Liver (tissue), 9 donors: ENCODE data around the gene PSMB3. TPM values are rescaled to one million over a fixed set of nuclear protein-coding genes. Genes with fewer than 3 reads are reported as not detected.

Experiments
- DNase-seq: peaks from one replicate; pipeline ENCODE4 v3.0.0-alpha.2; 2017; ENCODE audit warnings: low spot score
- H3K27ac ChIP-seq, 2 donors: one replicate each; pipeline ENCODE4 v1.7.0; 2013; ENCODE audit warnings: inconsistent platforms in 2 of 2, low read length in 2 of 2, control low read depth in 1 of 2, low read depth in 1 of 2, mild to moderate bottlenecking in 1 of 2
- H3K27me3 ChIP-seq, 4 donors: one replicate each; pipeline versions ENCODE4 v1.6.1 to v1.7.0; 2013; ENCODE audit warnings: low read length in 3 of 4, inconsistent platforms in 1 of 4, mild to moderate bottlenecking in 1 of 4, moderate library complexity in 1 of 4; ENCODE audit not compliant: control insufficient read depth in 4 of 4, insufficient read depth in 4 of 4
- H3K36me3 ChIP-seq, 4 donors: one replicate each; pipeline versions ENCODE4 v1.6.1 to v1.7.0; 2013; ENCODE audit warnings: low read length in 3 of 4, mild to moderate bottlenecking in 3 of 4, low read depth in 1 of 4, moderate library complexity in 1 of 4; ENCODE audit not compliant: control insufficient read depth in 4 of 4, insufficient read depth in 3 of 4
- H3K4me1 ChIP-seq, 4 donors: one replicate each; pipeline versions ENCODE4 v1.6.1 to v1.7.0; 2013; ENCODE audit warnings: low read length in 3 of 4, mild to moderate bottlenecking in 3 of 4, moderate library complexity in 1 of 4; ENCODE audit not compliant: control insufficient read depth in 4 of 4, insufficient read depth in 4 of 4
- H3K4me3 ChIP-seq, 3 donors: one replicate each; pipeline versions ENCODE4 v1.6.1 to v1.7.0; 2013; ENCODE audit warnings: low read length in 3 of 3, control low read depth in 1 of 3, low read depth in 1 of 3, mild to moderate bottlenecking in 1 of 3
- H3K9ac ChIP-seq, 2 donors: one replicate each; pipeline ENCODE4 v1.7.0; 2013; ENCODE audit warnings: low read length in 2 of 2, mild to moderate bottlenecking in 2 of 2, moderate library complexity in 2 of 2, control low read depth in 1 of 2, low read depth in 1 of 2
- H3K9me3 ChIP-seq, 4 donors: one replicate each; pipeline versions ENCODE4 v1.6.1 to v1.7.0; 2013; ENCODE audit warnings: low read length in 3 of 4; ENCODE audit not compliant: control insufficient read depth in 4 of 4
- ATF3 ChIP-seq: IDR thresholded peaks from 2 replicates; pipeline ENCODE4 v1.6.1; 2016; ENCODE audit warnings: antibody characterized with exemption
- CTCF ChIP-seq: fragments of 150-350 bp; IDR thresholded peaks from 2 replicates; pipeline ENCODE4 v1.5.1; 2017; ENCODE audit warnings: improper control_type of control experiment, low read depth, low read length; ENCODE audit not compliant: missing input control
- EGR1 ChIP-seq, 2 donors: IDR thresholded peaks; 2 replicates each; pipeline ENCODE4 v1.6.1; 2016 to 2018; ENCODE audit warnings: antibody characterized with exemption in 2 of 2, low read depth in 2 of 2
- FOXA1 ChIP-seq: IDR thresholded peaks from 2 replicates; pipeline ENCODE4 v1.6.1; 2016; ENCODE audit warnings: antibody characterized with exemption
- FOXA2 ChIP-seq: IDR thresholded peaks from 2 replicates; pipeline ENCODE4 v1.6.1; 2016; ENCODE audit warnings: antibody characterized with exemption
- GABPA ChIP-seq, 2 donors: IDR thresholded peaks in 1 of 2; conservative IDR thresholded peaks in 1 of 2; 2 replicates each; pipeline ENCODE4 v1.6.1; 2016; ENCODE audit warnings: antibody characterized with exemption in 2 of 2, mild to moderate bottlenecking in 1 of 2, moderate library complexity in 1 of 2
- HNF4A ChIP-seq, 2 donors: conservative IDR thresholded peaks; 2 replicates each; pipeline ENCODE4 v1.6.1; 2016; ENCODE audit warnings: antibody characterized with exemption in 2 of 2, mild to moderate bottlenecking in 2 of 2
- HNF4G ChIP-seq: IDR thresholded peaks from 2 replicates; pipeline ENCODE4 v1.6.1; 2016; ENCODE audit warnings: antibody characterized with exemption
- JUND ChIP-seq, 2 donors: IDR thresholded peaks; 2 replicates each; pipeline ENCODE4 v1.6.1; 2016; ENCODE audit warnings: antibody characterized with exemption in 2 of 2
- MAX ChIP-seq: IDR thresholded peaks from 2 replicates; pipeline ENCODE4 v1.6.1; 2016; ENCODE audit warnings: antibody characterized with exemption
- NR2F2 ChIP-seq: IDR thresholded peaks from 2 replicates; pipeline ENCODE4 v1.6.1; 2016; ENCODE audit warnings: antibody characterized with exemption
- RAD21 ChIP-seq, 2 donors: IDR thresholded peaks; 2 replicates each; pipeline ENCODE4 v1.6.1; 2016; ENCODE audit warnings: antibody characterized with exemption in 2 of 2, mild to moderate bottlenecking in 2 of 2
- REST ChIP-seq: IDR thresholded peaks from 2 replicates; pipeline ENCODE4 v1.6.1; 2016; ENCODE audit warnings: antibody characterized with exemption, mild to moderate bottlenecking
- RXRA ChIP-seq, 2 donors: IDR thresholded peaks; 2 replicates each; pipeline ENCODE4 v1.6.1; 2017 to 2018; ENCODE audit warnings: antibody characterized with exemption in 2 of 2, mild to moderate bottlenecking in 1 of 2
- SP1 ChIP-seq: IDR thresholded peaks from 2 replicates; pipeline ENCODE4 v1.6.1; 2018; ENCODE audit warnings: antibody characterized with exemption, mild to moderate bottlenecking
- TAF1 ChIP-seq: conservative IDR thresholded peaks from 2 replicates; pipeline ENCODE4 v1.6.1; 2016; ENCODE audit warnings: antibody characterized with exemption, mild to moderate bottlenecking
- YY1 ChIP-seq: IDR thresholded peaks from 2 replicates; pipeline ENCODE4 v1.6.1; 2016; ENCODE audit warnings: antibody characterized with exemption, mild to moderate bottlenecking
- ZBTB33 ChIP-seq: IDR thresholded peaks from 2 replicates; pipeline ENCODE4 v1.6.1; 2016; ENCODE audit warnings: antibody characterized with exemption
- WGBS: extraction: QIAGEN DNeasy Blood & Tissue Kit; methylation state at CpG from one replicate; pipeline ENCODE4 v1.1.7; 2013; 5-methylcytosine and 5-hydroxymethylcytosine counted together
- polyA plus RNA-seq, 2 donors: library from polyadenylated mRNA; stranded (reverse) in 1 of 2; unstranded in 1 of 2; fragments of 200-250 nt in 1 of 2; fragments of >200 nt in 1 of 2; fragmentation: Nextera tagmentation in 1 of 2; extraction: Ambion mirVana in 1 of 2; gene quantifications; one replicate each; pipeline versions ENCODE4 v1.2.1 to v1.2.3, GENCODE V29; 2013 to 2015
- total RNA-seq, 2 donors: library from RNA; depleted of rRNA; stranded (reverse); fragments of >200 nt; gene quantifications; one replicate each; pipeline ENCODE4 v1.2.3, GENCODE V29; 2014
- donor health status: healthy.
- donor health status: healthy.
- donor health status: healthy.
- donor health status: healthy.
- donor health status: healthy.

The PSMB3 gene
- total RNA-seq (100 to 1,000 TPM; 121 to 137 TPM), polyA plus RNA-seq (100 to 1,000 TPM; 200 to 279 TPM)

GRCh38 chr17:38752308-38753070 is at the start of gene PSMB3:
Gene PSMB3, plus strand, starts transcription at chr17:38752741. Its CDS starts 86 bp downstream, at chr17:38752827.
- peak; percentile 93 for DNase-seq
- WGBS, result under 1% methylated on average over 44 of the region's 44 CpGs
- Histone ChIP-seq H3K27ac (peak within 1 kb of the TSS; percentile 89 to 94), H3K9me3 (no peaks in the 10 kb centered on the region), H3K27me3 (no peaks in the 10 kb centered on the region), H3K4me1 (peaks cover 13 to 52% (median 41%) of the 10 kb centered on the region in 4 donors), H3K36me3 (peaks cover 3 to 11% (median 9%) of the 10 kb centered on the region in 4 donors), H3K9ac (peak within 1 kb of the TSS; percentile 84 to 91), H3K4me3 (peak within 1 kb of the TSS; percentile 76 to 99 (median 94))
- TF ChIP-seq MAX, result peak; percentile 99
- TF ChIP-seq FOXA2, result no peak
- peak; percentile 71 to 87 for TF ChIP-seq HNF4A (conservative IDR thresholded peaks at IDR 0.05)
- TF ChIP-seq YY1, result peak; percentile 45
- TF ChIP-seq GABPA (IDR thresholded peaks at IDR 0.05 in 1 of 2, conservative IDR thresholded peaks at IDR 0.05 in 1 of 2), result peak; percentile 62 to 95
- TF ChIP-seq FOXA1, result peak; percentile 59
- no peak for TF ChIP-seq CTCF
- TF ChIP-seq HNF4G, result peak; percentile 36
- TF ChIP-seq NR2F2, result peak; percentile 55
- peak; percentile 96 for TF ChIP-seq SP1
- TF ChIP-seq TAF1, result no peak
- TF ChIP-seq ATF3, result no peak
- peak; percentile 43 to 53 for TF ChIP-seq RXRA (IDR thresholded peaks at IDR 0.05)
- TF ChIP-seq JUND (IDR thresholded peaks at IDR 0.05), result no peak
- peak; percentile 51 to 52 for TF ChIP-seq RAD21 (IDR thresholded peaks at IDR 0.05)
- TF ChIP-seq REST, result peak; percentile 61
- peak; percentile 97 for TF ChIP-seq ZBTB33
- peak; percentile 83 to 90 for TF ChIP-seq EGR1 (IDR thresholded peaks at IDR 0.05; ENCODE audit: low read depth in 2 of 2)
